ENCODE measurements around the gene CD180.

The CD180 gene

GRCh38 chr5:67183859-67184258, 12.7 kb downstream of the CD180 start:
- DNase-seq (ENCODE audit: low read depth in 2 of 2), result no peak
- H3K4me3 ChIP-seq (replicated peaks in 1 of 2; ENCODE audit: low read depth in 2 of 2, low read length in 2 of 2), result no peak overlapping the region
- no peak for TF ChIP-seq CTCF (IDR thresholded peaks at IDR 0.05; ENCODE audit: low read depth, low read length)

- DNase-seq (ENCODE audit: low read depth in 2 of 2), result peak; percentile 78 to 83
- no peak overlapping the region for H3K4me3 ChIP-seq (replicated peaks in 1 of 2; ENCODE audit: low read depth in 2 of 2, low read length in 2 of 2)
- TF ChIP-seq CTCF (IDR thresholded peaks at IDR 0.05; ENCODE audit: low read depth, low read length), result no peak
Measured at GRCh38 chr5:67182301-67182790, 14.3 kb downstream of the CD180 start.

- no peak for TF ChIP-seq CTCF (IDR thresholded peaks at IDR 0.05; ENCODE audit: low read depth, low read length)
- DNase-seq (ENCODE audit: low read depth in 2 of 2), result no peak
- no peak overlapping the region for H3K4me3 ChIP-seq (replicated peaks in 1 of 2; ENCODE audit: low read depth in 2 of 2, low read length in 2 of 2)
Measured at GRCh38 chr5:67181648-67182221, 14.9 kb downstream of the CD180 start.

- no peak overlapping the region for H3K4me3 ChIP-seq (replicated peaks in 1 of 2; ENCODE audit: low read depth in 2 of 2, low read length in 2 of 2)
- no peak for TF ChIP-seq CTCF (IDR thresholded peaks at IDR 0.05; ENCODE audit: low read depth, low read length)
- no peak for DNase-seq (ENCODE audit: low read depth in 2 of 2)
Measured at GRCh38 chr5:67179697-67180361, 16.8 kb downstream of the CD180 start.

- no peak for TF ChIP-seq CTCF (IDR thresholded peaks at IDR 0.05; ENCODE audit: low read depth, low read length)
- H3K4me3 ChIP-seq (replicated peaks in 1 of 2; ENCODE audit: low read depth in 2 of 2, low read length in 2 of 2), result no peak overlapping the region
- no peak for DNase-seq (ENCODE audit: low read depth in 2 of 2)
Measured at GRCh38 chr5:67178966-67179365, 17.6 kb downstream of the CD180 start.

GRCh38 chr5:67178085-67178484, 18.5 kb downstream of the CD180 start:
- no peak overlapping the region for H3K4me3 ChIP-seq (replicated peaks in 1 of 2; ENCODE audit: low read depth in 2 of 2, low read length in 2 of 2)
- no peak for TF ChIP-seq CTCF (IDR thresholded peaks at IDR 0.05; ENCODE audit: low read depth, low read length)
- DNase-seq (ENCODE audit: low read depth in 2 of 2), result peak in 1 of 2 donors; percentile 24

All from cardiac fibroblast (primary cell).